NCI-H1436 (cell line): Measurements from ENCODE around the gene FBXW8.
A peak's percentile ranks its signal among the peaks of the same experiment; 100 is the strongest.

Source experiments
- DNase-seq: peaks from one replicate; lab custom pipeline; 2025; lab: John Stamatoyannopoulos, UW

Gene FBXW8

GRCh38 chr12:117020536-117021220 lies 109.9 kb downstream of the FBXW8 start:
- DNase-seq, result no peak

- no peak for DNase-seq
Observed at GRCh38 chr12:117022465-117022864, 111.7 kb downstream of the FBXW8 start.

GRCh38 chr12:117023998-117024960 lies 113.5 kb downstream of the FBXW8 start:
- no peak for DNase-seq

GRCh38 chr12:117024961-117025480 lies 114.3 kb downstream of the FBXW8 start:
- no peak for DNase-seq

GRCh38 chr12:117025481-117026151 lies 114.9 kb downstream of the FBXW8 start:
- peak; percentile 51 for DNase-seq

- no peak for DNase-seq
Observed at GRCh38 chr12:117026343-117026742, 115.6 kb downstream of the FBXW8 start.

- DNase-seq, result no peak
Observed at GRCh38 chr12:117026921-117027250, 116.1 kb downstream of the FBXW8 start.

- DNase-seq, result no peak
Observed at GRCh38 chr12:117027251-117028086, 116.7 kb downstream of the FBXW8 start.

GRCh38 chr12:117028254-117028653 lies 117.5 kb downstream of the FBXW8 start:
- DNase-seq, result no peak

- DNase-seq, result no peak
Observed at GRCh38 chr12:117030187-117030900, 119.6 kb downstream of the FBXW8 start.

GRCh38 chr12:117031843-117032592 lies 121.3 kb downstream of the FBXW8 start:
- no peak for DNase-seq

GRCh38 chr12:117032593-117033381 lies 122.0 kb downstream of the FBXW8 start:
- DNase-seq, result peak; percentile 78

GRCh38 chr12:117033382-117034221 lies 122.9 kb downstream of the FBXW8 start:
- DNase-seq, result no peak

GRCh38 chr12:117034249-117034648 lies 123.5 kb downstream of the FBXW8 start:
- DNase-seq, result no peak

GRCh38 chr12:117034701-117035151 lies 124.0 kb downstream of the FBXW8 start:
- DNase-seq, result no peak

GRCh38 chr12:117035287-117035686 lies 124.5 kb downstream of the FBXW8 start:
- DNase-seq, result no peak

- DNase-seq, result peak; percentile 84
Observed at GRCh38 chr12:117036046-117036445, 125.3 kb downstream of the FBXW8 start.

- DNase-seq, result no peak
Observed at GRCh38 chr12:117036547-117036946, 125.8 kb downstream of the FBXW8 start.
